Measurements from ENCODE around the gene EXOC6B.

The EXOC6B gene

DNA sequence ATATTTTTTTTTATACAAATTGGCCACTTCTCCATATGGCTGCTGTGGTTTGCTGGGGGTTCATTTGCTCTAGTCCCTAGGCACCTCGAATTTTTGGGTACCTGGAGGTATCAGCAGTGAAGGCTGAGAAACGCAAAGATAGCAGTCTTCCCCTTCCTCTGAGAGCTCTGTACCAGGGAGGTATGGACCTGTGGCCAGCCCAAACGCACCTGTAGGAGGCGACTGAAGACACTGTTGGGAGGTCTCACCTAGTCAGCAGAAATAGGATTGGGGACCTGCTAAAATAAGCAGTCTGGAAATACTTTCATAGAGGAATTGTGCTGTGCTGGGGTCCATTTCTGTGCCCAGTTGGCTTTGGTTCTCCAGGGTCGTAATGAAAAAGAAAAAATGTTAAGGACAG lies 385.9 kb downstream of the EXOC6B start:
- Histone ChIP-seq H4K91ac (ENCODE audit: low read depth, low read length, poor library complexity) (no peak overlapping the region), H3K14ac (ENCODE audit: low read length) (no peak overlapping the region), H3K4me3 (ENCODE audit: low read length in 2 of 2) (no peak overlapping the region), H3K27ac (replicated peaks; ENCODE audit: low read length) (no peak overlapping the region), H2BK120ac (ENCODE audit: low read depth, low read length) (no peak overlapping the region), H3K4me2 (ENCODE audit: insufficient read depth, low read length, poor library complexity, severe bottlenecking) (no peak overlapping the region), H3K23ac (ENCODE audit: low read depth, low read length, poor library complexity) (no peak overlapping the region), H3K79me1 (ENCODE audit: low read depth, low read length) (no peaks in the 10 kb centered on the region), H3K4me1 (ENCODE audit: control insufficient read depth in 2 of 2, insufficient read depth in 1 of 2, low read depth in 1 of 2, low read length in 2 of 2) (no peaks in the 10 kb centered on the region), H3K4ac (ENCODE audit: low read length) (no peak overlapping the region), H3K27me3 (ENCODE audit: control insufficient read depth in 3 of 3, insufficient read depth in 3 of 3, low read depth in 1 of 3, low read length in 3 of 3) (no peaks in the 10 kb centered on the region), H4K8ac (ENCODE audit: low read depth, low read length) (no peak overlapping the region), H2BK5ac (ENCODE audit: low read length) (no peak overlapping the region), H2AK5ac (ENCODE audit: low read depth, low read length) (no peak overlapping the region), H3K9me3 (replicated peaks in 1 of 2; ENCODE audit: control insufficient read depth in 2 of 2, insufficient read depth in 1 of 2, low read depth in 1 of 2, low read length in 2 of 2) (peaks cover 2 to 9% of the 10 kb centered on the region in 2 donors), H2BK15ac (ENCODE audit: low read length) (no peak overlapping the region), H2AFZ (ENCODE audit: low read length) (no peak overlapping the region), H3K9ac (ENCODE audit: low read depth, low read length, poor library complexity) (no peak overlapping the region), H2BK12ac (ENCODE audit: low read length) (no peak overlapping the region), H3K18ac (ENCODE audit: low read length) (no peak overlapping the region), H3K36me3 (replicated peaks in 1 of 2; ENCODE audit: control insufficient read depth in 2 of 2, insufficient read depth in 2 of 2, low read length in 2 of 2) (no peaks in the 10 kb centered on the region)
- WGBS, 2 donors (ENCODE audit: extremely low coverage in 2 of 2, insufficient read length in 2 of 2, insufficient replicate concordance in 1 of 2) = no CpG with 5 or more reads among the region's 5 CpGs
- no peak for DNase-seq (ENCODE audit: low spot score)

DNA sequence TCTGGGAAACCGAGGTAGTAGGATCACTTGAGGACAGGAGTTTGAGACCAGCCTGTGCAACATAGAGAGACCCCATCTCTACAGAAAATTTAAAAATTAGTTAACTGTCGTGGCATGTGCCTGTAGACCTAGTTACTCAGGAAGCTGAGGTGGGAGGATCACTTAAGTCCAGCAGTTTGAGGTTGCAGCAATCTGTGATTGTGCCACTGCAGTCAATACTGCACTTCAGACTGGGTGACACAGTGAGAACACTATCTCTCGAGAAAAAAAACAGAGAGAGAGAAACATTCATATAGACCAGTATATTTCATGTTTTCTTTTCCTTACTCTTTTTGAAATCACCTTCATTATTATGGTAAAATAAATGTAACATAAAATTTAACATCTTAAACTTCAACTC lies 387.5 kb downstream of the EXOC6B start:
- no peak overlapping the region for H2BK15ac ChIP-seq (ENCODE audit: low read length)

DNA sequence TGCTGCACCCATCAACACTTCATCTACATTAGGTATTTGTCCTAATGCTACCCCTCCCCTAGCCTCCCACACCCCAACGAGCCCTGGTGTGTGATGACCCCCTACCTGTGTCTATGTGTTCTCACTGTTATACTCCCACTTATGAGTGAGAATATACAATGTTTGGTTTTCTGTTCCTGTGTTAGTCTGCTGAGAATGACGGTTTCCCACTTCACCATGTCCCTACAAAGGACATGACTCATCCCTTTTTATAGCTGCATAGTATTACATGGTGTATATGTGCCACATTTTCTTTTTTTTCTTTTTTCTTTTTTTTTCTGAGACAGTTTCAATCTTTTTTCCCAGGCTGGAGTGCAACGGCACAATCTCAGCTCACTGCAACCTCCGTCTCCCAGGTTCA lies 394.1 kb downstream of the EXOC6B start:
- H3K36me3 ChIP-seq (replicated peaks in 1 of 2; ENCODE audit: control insufficient read depth in 2 of 2, insufficient read depth in 2 of 2, low read length in 2 of 2) = no peaks in the 10 kb centered on the region
- no peak overlapping the region for H3K27ac ChIP-seq (replicated peaks; ENCODE audit: low read length)
- no peaks in the 10 kb centered on the region for H3K79me1 ChIP-seq (ENCODE audit: low read depth, low read length)
- no peak overlapping the region for H3K9ac ChIP-seq (ENCODE audit: low read depth, low read length, poor library complexity)
- H2BK120ac ChIP-seq (ENCODE audit: low read depth, low read length) = no peak overlapping the region
- no peak overlapping the region for H2BK12ac ChIP-seq (ENCODE audit: low read length)
- H3K4me1 ChIP-seq (ENCODE audit: control insufficient read depth in 2 of 2, insufficient read depth in 1 of 2, low read depth in 1 of 2, low read length in 2 of 2) = no peaks in the 10 kb centered on the region
- no peak overlapping the region for H3K18ac ChIP-seq (ENCODE audit: low read length)
- no peaks in the 10 kb centered on the region for H3K27me3 ChIP-seq (ENCODE audit: control insufficient read depth in 3 of 3, insufficient read depth in 3 of 3, low read depth in 1 of 3, low read length in 3 of 3)
- no peak for DNase-seq (ENCODE audit: low spot score)
- no peak overlapping the region for H2AK5ac ChIP-seq (ENCODE audit: low read depth, low read length)
- no peak overlapping the region for H2BK15ac ChIP-seq (ENCODE audit: low read length)
- H4K91ac ChIP-seq (ENCODE audit: low read depth, low read length, poor library complexity) = no peak overlapping the region
- no peak overlapping the region for H4K8ac ChIP-seq (ENCODE audit: low read depth, low read length)
- H3K4ac ChIP-seq (ENCODE audit: low read length) = no peak overlapping the region
- no CpG with 5 or more reads among the region's 4 CpGs for WGBS, 2 donors (ENCODE audit: extremely low coverage in 2 of 2, insufficient read length in 2 of 2, insufficient replicate concordance in 1 of 2)
- H3K9me3 ChIP-seq (replicated peaks in 1 of 2; ENCODE audit: control insufficient read depth in 2 of 2, insufficient read depth in 1 of 2, low read depth in 1 of 2, low read length in 2 of 2) = no peaks in the 10 kb centered on the region
- H3K23ac ChIP-seq (ENCODE audit: low read depth, low read length, poor library complexity) = no peak overlapping the region
- no peak overlapping the region for H3K14ac ChIP-seq (ENCODE audit: low read length)
- no peak overlapping the region for H2BK5ac ChIP-seq (ENCODE audit: low read length)
- no peak overlapping the region for H2AFZ ChIP-seq (ENCODE audit: low read length)
- H3K4me2 ChIP-seq (ENCODE audit: insufficient read depth, low read length, poor library complexity, severe bottlenecking) = no peak overlapping the region
- no peak overlapping the region for H3K4me3 ChIP-seq (ENCODE audit: low read length in 2 of 2)

More for the DNA sequence above, 387.5 kb downstream of the EXOC6B start:
- Histone ChIP-seq H3K4me1 (ENCODE audit: control insufficient read depth in 2 of 2, insufficient read depth in 1 of 2, low read depth in 1 of 2, low read length in 2 of 2) (no peaks in the 10 kb centered on the region), H3K4ac (ENCODE audit: low read length) (no peak overlapping the region), H3K14ac (ENCODE audit: low read length) (no peak overlapping the region), H4K91ac (ENCODE audit: low read depth, low read length, poor library complexity) (no peak overlapping the region), H3K9me3 (replicated peaks in 1 of 2; ENCODE audit: control insufficient read depth in 2 of 2, insufficient read depth in 1 of 2, low read depth in 1 of 2, low read length in 2 of 2) (no peaks in the 10 kb centered on the region), H3K79me1 (ENCODE audit: low read depth, low read length) (no peaks in the 10 kb centered on the region), H2BK120ac (ENCODE audit: low read depth, low read length) (no peak overlapping the region), H2BK5ac (ENCODE audit: low read length) (no peak overlapping the region), H3K18ac (ENCODE audit: low read length) (no peak overlapping the region), H3K4me3 (ENCODE audit: low read length in 2 of 2) (no peak overlapping the region), H3K36me3 (replicated peaks in 1 of 2; ENCODE audit: control insufficient read depth in 2 of 2, insufficient read depth in 2 of 2, low read length in 2 of 2) (no peaks in the 10 kb centered on the region), H2BK12ac (ENCODE audit: low read length) (no peak overlapping the region), H3K27ac (replicated peaks; ENCODE audit: low read length) (no peak overlapping the region), H3K4me2 (ENCODE audit: insufficient read depth, low read length, poor library complexity, severe bottlenecking) (no peak overlapping the region), H3K23ac (ENCODE audit: low read depth, low read length, poor library complexity) (no peak overlapping the region), H3K27me3 (ENCODE audit: control insufficient read depth in 3 of 3, insufficient read depth in 3 of 3, low read depth in 1 of 3, low read length in 3 of 3) (no peaks in the 10 kb centered on the region), H4K8ac (ENCODE audit: low read depth, low read length) (no peak overlapping the region), H3K9ac (ENCODE audit: low read depth, low read length, poor library complexity) (no peak overlapping the region), H2AFZ (ENCODE audit: low read length) (no peak overlapping the region), H2AK5ac (ENCODE audit: low read depth, low read length) (no peak overlapping the region)
- DNase-seq (ENCODE audit: low spot score) = no peak
- WGBS, 2 donors (ENCODE audit: extremely low coverage in 2 of 2, insufficient read length in 2 of 2, insufficient replicate concordance in 1 of 2) = no CpG with 5 or more reads among the region's 3 CpGs

DNA sequence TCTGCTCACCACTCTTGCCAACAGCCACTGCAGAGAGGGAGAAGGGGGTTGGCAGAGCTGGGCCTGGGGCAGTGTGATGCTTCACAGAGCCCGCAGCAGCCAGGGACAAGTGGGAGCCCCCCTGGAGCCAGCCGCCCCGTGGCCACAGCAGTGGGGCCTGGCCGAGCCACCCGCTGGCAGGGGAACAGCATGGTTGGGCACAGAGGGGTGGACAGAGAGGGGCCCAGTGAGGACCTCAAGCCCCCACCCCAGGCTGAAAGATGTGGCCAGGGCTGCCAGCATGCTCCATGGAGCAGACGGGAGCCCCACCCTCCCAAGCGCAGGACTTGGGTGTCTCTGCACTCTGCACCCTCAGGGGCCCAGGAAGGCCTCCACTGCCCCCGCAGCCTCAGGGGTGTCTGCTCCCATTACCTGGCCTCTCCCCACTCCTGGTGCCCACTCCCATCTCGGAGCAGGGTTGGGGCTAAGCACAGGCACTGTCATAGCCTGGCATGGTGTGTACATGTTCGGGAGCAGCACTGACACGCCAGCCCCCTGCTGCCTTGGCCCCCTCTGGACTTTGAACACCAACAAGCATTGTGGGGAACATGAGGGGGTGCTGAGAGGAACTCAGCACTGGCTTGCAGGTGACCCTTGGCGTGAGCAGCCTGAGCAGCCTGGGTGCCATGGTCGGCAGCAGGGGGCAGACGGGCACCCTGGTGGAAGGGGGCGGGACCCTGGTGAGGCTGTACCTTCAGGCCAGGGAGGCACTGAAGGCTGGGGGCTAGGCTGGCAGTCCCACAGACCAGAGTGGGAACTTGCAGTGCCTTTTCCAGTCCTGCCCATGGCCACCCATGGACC lies 398.6 kb downstream of the EXOC6B start:
- Histone ChIP-seq H2BK120ac (ENCODE audit: low read depth, low read length) (no peak overlapping the region), H2BK12ac (ENCODE audit: low read length) (no peak overlapping the region), H2AFZ (ENCODE audit: low read length) (no peak overlapping the region), H4K8ac (ENCODE audit: low read depth, low read length) (peak overlapping the region; percentile 52), H3K4ac (ENCODE audit: low read length) (no peak overlapping the region), H3K23ac (ENCODE audit: low read depth, low read length, poor library complexity) (no peak overlapping the region), H3K14ac (ENCODE audit: low read length) (no peak overlapping the region), H3K27me3 (ENCODE audit: control insufficient read depth in 3 of 3, insufficient read depth in 3 of 3, low read depth in 1 of 3, low read length in 3 of 3) (no peaks in the 10 kb centered on the region), H3K4me3 (ENCODE audit: low read length in 2 of 2) (no peak overlapping the region), H3K4me1 (ENCODE audit: control insufficient read depth in 2 of 2, insufficient read depth in 1 of 2, low read depth in 1 of 2, low read length in 2 of 2) (no peaks in the 10 kb centered on the region), H4K91ac (ENCODE audit: low read depth, low read length, poor library complexity) (no peak overlapping the region), H2BK15ac (ENCODE audit: low read length) (no peak overlapping the region), H2BK5ac (ENCODE audit: low read length) (no peak overlapping the region), H2AK5ac (ENCODE audit: low read depth, low read length) (no peak overlapping the region), H3K9me3 (replicated peaks in 1 of 2; ENCODE audit: control insufficient read depth in 2 of 2, insufficient read depth in 1 of 2, low read depth in 1 of 2, low read length in 2 of 2) (no peaks in the 10 kb centered on the region), H3K9ac (ENCODE audit: low read depth, low read length, poor library complexity) (no peak overlapping the region), H3K36me3 (replicated peaks in 1 of 2; ENCODE audit: control insufficient read depth in 2 of 2, insufficient read depth in 2 of 2, low read length in 2 of 2) (no peaks in the 10 kb centered on the region), H3K18ac (ENCODE audit: low read length) (peak overlapping the region; percentile 23), H3K79me1 (ENCODE audit: low read depth, low read length) (no peaks in the 10 kb centered on the region), H3K4me2 (ENCODE audit: insufficient read depth, low read length, poor library complexity, severe bottlenecking) (no peak overlapping the region), H3K27ac (replicated peaks; ENCODE audit: low read length) (no peak overlapping the region)
- WGBS, 2 donors (ENCODE audit: extremely low coverage in 2 of 2, insufficient read length in 2 of 2, insufficient replicate concordance in 1 of 2) = no CpG with 5 or more reads among the region's 15 CpGs
- no peak for DNase-seq (ENCODE audit: low spot score)

Measured in neuronal stem cell (in vitro differentiated cells).